ENCODE data around the gene AMZ2. TPM values are rescaled to one million over a fixed set of nuclear protein-coding genes. Genes with fewer than 3 reads are reported as not detected.
A peak's percentile ranks its signal among the peaks of the same experiment; 100 is the strongest.
"Not testable (repeated sequence)": the region's sequence is repeated elsewhere in the genome, so short reads cannot be mapped to it uniquely, and the experiment has no call there.

The AMZ2 gene, protein sequence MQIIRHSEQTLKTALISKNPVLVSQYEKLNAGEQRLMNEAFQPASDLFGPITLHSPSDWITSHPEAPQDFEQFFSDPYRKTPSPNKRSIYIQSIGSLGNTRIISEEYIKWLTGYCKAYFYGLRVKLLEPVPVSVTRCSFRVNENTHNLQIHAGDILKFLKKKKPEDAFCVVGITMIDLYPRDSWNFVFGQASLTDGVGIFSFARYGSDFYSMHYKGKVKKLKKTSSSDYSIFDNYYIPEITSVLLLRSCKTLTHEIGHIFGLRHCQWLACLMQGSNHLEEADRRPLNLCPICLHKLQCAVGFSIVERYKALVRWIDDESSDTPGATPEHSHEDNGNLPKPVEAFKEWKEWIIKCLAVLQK
- 37.1 TPM for total RNA-seq

DNA sequence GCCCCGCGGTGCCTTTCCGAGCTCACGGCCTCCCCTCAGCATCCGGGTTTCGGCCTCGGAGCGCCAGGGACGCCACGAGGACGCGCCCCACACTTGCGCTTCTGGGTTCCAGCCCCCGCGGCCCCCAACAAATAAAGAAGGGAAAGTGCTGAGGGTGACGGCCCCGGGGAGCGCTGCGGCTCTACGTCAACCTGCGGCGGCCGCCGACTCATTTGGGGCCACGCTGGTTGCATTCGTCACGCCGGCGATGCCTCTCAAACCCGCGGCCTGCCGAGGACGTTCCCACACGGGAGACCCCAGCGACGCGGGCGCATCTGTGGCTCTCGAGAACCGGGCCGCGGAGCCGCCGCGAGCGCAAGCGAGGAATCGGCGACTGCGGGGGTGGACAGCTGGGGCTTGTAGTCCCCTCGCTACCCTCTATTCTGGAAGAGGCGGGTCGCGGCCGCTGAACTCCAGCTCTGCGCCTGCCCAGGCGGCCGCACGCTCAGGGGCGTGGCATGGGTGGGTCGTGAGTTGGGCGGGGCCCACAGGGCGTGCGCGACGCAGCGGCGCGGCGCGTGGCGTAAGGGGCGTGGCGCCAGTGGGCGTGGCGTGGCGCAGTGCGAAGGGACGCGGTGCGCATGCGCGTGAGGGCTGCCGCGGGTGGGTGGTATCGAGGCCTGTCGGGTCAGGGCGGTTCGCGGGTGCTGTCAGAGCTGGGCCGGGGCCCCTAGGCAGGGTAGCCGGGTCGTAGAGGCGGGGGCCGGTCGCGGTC, at the start of gene AMZ2:
Gene AMZ2, plus strand, starts transcription at position 599 of the 754 bp plus-strand sequence. CDS start 2,145 bp downstream, outside the sequence.
- DNase-seq, result peak; percentile 95

DNA sequence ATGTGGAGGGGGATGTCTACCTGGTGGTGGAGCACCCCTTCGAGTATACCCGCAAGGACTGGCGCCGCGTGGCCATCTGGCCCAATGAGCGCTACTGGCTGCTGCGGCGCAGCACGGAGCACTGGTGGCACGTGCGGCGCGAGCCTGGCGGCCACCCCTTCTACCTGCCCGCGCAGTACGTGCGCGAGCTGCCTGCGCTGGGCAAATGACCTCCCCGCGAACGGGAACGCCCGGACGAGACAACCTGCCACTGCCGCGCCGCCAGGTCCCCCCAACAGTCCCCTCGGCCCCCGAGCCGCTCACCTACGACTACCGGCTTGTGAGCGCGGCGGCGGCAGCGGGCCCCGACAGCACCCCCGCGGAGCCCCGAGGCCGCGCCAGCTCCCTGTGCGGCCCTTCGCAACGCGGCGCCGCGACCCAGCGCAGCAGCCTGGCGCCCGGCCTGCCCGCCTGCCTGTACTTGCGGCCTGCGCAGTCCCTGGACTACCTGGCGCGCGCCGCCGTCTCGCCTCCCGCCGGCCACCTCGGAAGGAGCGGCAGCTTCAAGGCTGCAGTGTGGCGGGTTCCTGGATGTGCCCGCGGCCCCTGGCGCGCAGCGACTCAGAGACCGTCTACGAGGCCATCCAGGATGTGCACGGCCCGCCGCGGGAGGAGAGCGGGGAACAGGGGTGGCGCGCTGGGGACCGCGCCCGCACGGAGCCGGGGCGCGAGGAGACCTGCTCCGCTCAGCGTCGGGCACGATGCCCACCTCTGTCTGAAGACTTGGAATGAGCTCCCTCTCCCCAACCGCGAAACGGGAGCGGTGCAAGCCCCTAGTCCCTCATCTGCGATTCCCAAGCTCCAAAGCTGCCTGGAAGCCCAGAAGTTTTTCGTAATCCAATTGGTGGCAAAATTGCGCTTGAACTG, 48.7 kb upstream of the AMZ2 start:
- no peak for DNase-seq

DNA sequence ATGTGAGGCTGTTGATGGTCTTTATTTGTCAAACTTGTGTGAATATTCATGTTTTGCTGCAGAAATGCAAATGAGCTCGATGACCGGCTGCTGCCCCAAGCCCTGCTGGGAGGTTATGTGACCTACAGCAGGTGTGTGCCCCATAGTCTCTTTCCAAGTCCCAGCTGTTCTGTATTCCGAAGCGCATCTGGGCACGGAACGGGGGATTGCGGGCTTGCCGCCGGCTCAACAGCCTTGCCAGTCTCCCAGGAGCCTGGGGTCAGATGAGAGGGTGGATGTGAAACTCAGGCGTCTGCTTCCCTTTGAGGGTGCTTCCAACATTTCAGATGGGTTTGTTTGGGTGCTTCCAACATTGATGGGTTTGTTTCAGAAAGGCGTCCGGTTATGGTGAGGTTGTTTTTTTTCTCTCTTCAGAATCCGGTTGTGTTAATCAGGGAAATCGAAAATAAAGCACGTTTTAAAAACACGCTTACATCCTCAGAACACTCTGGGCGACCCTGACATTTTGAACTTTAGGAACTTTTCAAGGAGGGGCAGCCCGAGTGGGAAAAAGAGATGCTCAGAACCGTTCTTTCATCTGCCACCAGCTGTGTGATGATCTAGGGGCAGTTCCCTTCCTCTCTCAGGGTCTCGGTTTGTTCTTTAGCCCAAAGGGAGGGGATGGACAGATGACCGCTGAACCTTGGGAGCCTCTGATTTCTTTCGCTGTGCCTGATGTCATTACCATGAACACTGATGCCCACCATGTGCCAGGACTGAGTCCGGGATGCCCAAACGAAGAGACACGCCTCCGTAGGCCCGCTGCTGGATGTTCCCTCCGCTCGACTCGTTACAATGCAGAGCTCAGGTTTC, 47.8 kb upstream of the AMZ2 start:
- no peak for DNase-seq

- DNase-seq, result no peak
These were observed 47.0 kb upstream of the AMZ2 start for GRCh38 chr17:68200689-68201417.

DNA sequence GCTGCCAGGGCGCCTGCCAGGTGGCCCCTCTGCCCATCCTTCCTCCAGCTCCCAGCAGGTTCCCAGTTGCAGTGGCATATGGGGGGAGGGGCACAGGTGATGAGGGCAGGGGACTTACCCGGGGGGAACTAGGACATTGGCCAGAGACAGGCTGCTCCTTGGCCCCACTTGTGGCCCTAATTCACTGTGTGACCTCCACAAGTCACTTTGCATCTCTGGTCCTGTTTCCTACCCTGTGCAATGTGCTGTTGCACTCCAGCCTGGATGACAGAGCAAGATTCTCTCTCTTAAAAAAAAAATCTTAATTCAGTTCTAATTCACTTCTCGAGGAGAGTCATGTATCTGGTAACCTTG, 46.4 kb upstream of the AMZ2 start:
- not testable (repeated sequence) for DNase-seq

- not testable (repeated sequence) for DNase-seq
These were observed 45.5 kb upstream of the AMZ2 start for GRCh38 chr17:68202321-68202720.

GRCh38 chr17:68204736-68205135, 43.1 kb upstream of the AMZ2 start:
- DNase-seq, result no peak

GRCh38 chr17:68205251-68205807, 42.5 kb upstream of the AMZ2 start:
- peak; percentile 89 for DNase-seq

DNA sequence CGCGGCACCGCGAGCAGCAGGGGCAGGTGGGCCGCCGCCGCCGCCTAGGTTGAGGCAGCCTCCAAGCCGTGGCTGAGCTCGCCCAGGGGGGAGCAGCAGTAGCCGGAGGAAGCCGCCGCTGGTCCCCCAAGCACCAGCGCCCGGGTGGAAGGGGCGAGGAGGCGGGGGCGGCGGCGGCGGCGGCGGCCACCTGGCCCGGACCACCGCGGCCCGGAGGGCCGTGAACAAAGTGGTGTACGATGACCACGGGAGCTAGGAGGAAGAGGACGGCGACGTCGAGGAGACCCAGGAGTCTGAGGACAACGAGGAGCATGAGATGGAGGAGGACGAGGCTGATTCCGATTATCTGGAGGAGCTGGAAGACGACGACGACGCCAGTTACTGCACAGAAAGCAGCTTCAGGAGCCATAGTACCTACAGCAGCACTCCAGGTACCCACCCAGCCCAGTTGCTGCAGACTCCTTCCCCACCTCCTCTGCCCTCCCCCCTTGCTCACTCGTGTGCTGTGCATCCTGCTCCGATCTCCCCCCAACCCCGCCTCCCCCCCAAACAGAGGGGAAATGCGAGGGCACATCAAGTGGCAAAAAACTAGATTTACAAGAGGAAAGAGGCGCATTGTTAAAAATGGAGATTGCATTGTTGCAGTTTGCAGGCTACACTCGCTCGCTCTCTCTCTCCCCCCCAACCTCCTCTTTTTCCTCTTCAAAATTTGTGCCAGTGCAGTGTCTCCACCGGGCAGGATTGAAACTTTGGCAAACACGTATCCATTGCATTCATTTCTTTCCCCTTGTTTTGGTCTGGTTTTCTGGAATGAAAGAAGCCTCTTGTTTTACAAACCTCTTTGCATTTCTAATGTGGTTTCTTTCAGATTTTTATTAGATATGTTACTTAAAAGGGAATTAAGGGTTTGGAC, 41.8 kb upstream of the AMZ2 start:
- no peak for DNase-seq

DNA sequence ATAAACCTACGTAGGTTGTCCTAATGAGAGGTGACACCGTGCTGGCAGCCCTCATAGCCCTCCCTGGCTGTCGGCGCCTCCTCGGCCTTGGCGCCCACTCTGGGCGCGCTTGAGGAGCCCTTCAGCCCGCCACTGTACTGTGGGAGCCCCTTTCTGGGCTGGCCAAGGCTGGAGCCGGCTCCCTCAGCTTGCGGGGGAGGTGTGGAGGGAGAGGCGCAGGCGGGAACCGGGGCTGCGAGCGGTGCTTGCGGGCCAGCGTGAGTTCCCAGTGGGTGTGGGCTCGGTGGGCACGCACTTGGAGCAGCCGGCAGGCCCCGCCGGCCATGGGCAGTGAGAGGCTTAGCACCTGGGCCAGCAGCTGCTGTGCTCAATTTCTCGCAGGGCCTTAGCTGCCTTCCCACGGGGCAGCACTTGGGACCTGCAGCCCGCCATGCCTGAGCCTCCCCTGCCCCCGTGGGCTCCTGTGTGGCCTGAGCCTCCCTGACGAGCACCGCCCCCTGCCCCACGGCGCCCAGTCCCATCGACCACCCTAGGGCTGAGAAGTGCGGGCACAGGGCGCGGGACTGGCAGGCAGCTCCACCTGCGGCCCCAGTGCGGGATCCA, 40.1 kb upstream of the AMZ2 start:
- DNase-seq, result no peak

GRCh38 chr17:68208651-68209050, 39.2 kb upstream of the AMZ2 start:
- not testable (repeated sequence) for DNase-seq

DNA sequence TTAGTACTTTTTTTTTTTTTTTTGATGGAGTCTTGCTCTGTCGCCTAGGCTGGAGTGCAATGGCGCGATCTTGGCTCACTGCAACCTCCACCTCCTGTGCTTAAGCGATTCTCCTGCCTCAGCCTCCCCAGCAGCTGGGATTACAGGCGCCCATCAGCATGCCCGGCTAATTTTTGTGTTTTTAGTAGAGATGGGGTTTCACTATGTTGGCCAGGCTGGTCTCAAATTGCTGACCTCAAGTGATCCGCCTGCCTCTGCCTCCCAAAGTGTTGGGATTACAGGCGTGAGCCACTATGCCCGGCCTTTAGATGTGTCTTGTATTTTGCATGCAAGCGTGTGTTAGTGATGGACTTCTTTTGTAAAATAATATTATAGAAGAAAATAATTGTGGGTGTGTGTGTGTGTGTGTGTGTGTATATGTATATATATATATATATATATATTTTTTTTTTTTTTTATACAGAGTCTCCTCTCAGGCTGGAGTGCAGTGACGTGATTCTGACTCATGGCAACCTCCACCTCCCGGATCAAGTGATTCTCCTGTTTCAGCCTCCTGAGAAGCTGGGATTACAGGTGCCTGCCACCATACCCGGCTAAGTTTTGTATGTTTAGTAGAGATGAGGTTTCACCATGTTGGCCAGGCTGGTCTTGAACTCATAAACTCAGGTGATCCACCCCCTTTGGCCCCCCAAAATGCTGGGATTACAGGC, 38.5 kb upstream of the AMZ2 start:
- not testable (repeated sequence) for DNase-seq

DNA sequence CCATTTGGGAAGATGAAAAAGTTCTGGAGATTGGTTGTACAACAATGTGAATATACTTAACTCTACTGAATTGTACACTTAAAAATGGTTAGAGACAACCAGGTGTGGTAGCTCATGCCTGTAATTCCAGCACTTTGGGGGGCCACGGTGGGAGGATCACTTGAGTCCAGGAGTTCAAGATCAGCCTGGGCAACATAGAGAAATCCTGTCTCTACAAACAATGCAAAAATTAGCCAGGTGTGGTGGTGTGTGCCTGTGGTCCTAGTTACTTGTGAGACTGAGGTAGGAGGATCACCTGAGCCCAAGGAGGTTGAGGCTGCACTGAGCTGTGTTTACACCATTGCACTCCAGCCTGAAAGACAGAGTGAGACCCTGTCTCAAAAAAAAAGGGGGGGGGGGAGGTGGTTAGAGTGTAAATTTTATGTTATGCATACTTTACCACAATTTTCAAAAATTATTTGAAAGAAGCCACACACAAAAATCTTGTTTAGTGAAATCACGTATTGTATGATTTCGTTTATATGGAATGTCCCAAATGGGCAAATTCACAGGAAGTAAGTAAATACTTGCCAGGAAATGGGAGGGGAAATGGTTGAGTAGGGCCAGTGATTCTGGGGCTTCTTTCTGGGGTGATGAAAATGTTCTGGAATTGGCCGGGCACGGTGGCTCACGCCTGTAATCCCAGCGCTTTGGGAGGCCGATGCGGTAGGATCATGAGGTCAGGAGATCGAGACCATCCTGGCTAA, 37.1 kb upstream of the AMZ2 start:
- no peak for DNase-seq

DNA sequence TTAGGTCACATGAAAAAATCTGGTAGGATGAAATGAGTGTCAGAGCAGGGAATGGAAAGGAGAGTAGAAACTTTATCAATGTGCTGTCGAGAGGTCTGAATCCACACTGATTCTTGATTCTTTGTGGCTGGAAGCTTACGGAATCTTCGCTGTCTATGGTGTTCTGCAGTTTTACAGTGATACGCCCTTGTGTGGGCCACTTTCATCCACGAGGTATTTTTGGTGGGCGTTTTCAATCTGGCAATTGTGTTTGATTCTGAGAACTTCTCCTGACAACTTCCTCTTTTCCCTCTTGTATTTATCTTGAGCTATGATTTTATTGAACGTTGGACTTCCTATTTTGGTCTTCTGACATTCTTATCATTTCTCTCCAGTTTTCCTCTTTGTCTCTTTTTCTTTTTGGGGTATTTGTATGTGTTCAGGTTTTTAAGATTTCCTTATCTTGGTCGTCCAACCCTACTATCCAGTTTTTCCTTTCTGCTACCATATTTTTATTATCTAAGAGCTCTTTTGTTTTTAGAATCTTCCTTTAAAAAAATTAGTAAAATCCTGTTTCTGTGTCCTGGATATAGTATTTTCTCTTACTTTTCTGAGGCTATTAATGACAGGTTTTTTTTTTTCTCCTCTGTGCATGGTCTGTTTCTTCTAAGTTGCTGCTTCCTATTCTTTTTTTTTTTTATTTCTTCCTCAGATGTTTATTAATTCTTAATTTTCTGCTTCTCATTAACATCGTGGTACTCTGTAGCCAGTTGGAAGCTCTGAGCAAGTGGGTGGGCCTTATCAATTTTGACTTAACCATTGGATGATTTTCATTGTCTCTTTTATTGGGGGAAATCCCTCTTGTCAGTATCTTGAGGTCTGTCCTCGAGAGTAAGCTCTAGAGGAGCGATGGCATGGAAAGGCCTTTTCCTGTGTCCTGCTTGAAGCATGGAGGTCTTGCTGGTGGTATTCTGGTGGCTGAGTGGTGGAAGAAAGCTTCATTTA, 34.1 kb upstream of the AMZ2 start:
- DNase-seq, result not testable (repeated sequence)

- not testable (repeated sequence) for DNase-seq
These were observed 32.4 kb upstream of the AMZ2 start for GRCh38 chr17:68215453-68215852.

DNA sequence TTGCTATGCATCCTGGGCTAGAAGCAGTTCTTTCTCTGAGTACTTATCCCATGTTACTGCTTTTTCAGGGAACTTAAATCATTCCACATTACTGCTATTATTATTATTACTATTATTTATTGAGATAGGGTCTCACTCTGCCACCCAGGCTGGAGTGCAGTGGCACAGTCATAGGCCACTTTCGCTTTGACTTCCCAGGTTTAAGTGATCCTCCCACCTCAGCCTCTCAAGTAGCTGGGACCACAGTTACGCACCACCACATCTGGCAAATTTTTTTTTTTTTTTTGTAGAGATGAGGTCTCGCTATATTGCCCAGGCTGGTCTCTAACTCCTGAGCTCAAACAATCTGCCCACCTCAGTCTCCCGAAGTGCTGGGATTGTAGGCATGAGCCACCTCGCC, 28.4 kb upstream of the AMZ2 start:
- not testable (repeated sequence) for DNase-seq

Measured in skin of body (tissue), 2 donors.